Measurements from ENCODE around the gene MR1. TPM values are rescaled to one million over a fixed set of nuclear protein-coding genes. Genes with fewer than 3 reads are reported as not detected.

Gene MR1
- total RNA-seq, 4 donors from 2014 or later, result 11.9 to 39.3 (median 15.2) TPM

DNA sequence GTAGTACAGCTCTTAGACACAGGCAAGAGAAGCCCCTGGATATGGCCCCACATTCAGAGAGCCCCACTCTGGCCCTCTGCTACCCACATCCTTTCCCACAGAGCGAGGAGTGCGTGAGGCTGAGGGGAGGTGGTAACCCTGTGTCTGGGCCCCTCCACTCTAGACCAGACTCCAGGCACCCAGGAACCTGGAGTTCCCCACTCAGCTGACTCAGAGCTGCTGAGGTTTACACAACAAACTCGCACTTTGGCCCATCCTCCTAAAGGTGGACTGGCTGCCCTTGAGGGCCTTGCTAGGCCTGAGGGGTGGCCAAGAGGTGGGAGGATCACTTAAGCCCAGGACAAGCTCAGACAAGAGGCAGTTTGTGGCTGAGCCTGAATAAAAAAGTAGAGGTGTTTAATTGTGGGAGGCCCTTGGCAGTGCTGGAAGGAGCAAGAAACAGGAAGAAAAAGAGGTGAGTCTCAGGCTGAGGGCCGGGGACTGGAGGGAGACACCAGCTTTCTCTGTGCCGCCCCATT lies 10.7 kb downstream of the MR1 start:
- TF ChIP-seq, protein P1, sequence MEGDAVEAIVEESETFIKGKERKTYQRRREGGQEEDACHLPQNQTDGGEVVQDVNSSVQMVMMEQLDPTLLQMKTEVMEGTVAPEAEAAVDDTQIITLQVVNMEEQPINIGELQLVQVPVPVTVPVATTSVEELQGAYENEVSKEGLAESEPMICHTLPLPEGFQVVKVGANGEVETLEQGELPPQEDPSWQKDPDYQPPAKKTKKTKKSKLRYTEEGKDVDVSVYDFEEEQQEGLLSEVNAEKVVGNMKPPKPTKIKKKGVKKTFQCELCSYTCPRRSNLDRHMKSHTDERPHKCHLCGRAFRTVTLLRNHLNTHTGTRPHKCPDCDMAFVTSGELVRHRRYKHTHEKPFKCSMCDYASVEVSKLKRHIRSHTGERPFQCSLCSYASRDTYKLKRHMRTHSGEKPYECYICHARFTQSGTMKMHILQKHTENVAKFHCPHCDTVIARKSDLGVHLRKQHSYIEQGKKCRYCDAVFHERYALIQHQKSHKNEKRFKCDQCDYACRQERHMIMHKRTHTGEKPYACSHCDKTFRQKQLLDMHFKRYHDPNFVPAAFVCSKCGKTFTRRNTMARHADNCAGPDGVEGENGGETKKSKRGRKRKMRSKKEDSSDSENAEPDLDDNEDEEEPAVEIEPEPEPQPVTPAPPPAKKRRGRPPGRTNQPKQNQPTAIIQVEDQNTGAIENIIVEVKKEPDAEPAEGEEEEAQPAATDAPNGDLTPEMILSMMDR (IDR thresholded peaks at IDR 0.05; ENCODE audit: low read depth), result no peak

DNA sequence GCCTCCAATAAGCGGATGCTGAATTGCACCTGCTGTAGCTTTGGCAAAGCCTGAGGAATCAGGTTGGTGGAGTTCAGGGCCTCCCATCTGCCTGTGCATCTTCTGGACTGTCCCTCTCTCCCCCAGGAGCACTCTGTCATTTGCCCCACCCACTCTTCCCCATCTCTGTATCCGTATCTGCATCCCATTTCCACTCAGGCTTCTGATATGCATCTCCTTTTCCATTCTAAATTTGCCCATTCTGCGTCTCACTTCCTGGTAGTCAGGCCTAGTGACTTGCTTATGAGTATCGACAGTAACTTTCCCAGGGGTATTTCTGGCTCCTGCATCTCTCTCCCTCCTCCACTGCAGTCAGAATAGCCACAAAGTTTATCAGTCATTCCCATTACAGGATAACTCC lies 15.6 kb downstream of the MR1 start:
- TF ChIP-seq, protein P1 (IDR thresholded peaks at IDR 0.05; ENCODE audit: low read depth), result no peak

DNA sequence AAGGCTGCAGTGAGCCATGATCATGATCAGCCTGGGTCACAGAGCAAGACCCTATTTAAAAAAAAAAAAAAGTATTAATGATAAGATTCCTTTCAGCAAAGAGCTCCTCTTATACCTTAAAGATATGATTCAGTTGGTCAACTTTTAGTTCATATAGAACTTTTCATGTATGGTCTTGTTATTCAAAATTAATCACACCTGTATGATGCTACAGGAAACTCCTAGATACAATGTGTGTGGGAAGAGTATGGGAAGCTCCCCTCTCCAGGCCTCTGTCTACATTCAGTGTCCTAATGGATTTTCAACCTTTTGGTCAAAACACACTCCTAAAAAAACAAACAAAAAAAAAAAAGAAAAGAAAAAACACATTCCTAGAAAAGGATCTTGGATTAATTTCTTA lies 17.1 kb downstream of the MR1 start:
- TF ChIP-seq, protein P1 (IDR thresholded peaks at IDR 0.05; ENCODE audit: low read depth), result no peak

DNA sequence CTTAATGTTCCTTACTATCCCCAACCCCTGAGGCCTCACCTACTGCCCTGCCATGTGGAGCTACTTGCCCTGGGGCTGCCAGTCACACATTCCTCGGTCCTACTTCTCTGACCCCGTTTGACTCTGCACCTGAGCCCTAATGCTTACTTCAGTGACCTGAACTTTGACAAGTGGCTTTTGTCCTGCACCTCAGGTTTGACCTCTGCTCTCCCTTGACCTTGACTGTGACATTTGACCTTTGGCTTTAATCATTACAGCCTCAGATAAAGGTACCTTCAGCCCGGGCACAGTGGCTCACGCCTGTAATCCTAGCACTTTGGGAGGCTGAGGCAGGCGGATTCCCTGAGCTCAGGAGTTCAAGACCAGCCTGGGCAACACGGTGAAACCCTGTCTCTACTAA lies 22.8 kb downstream of the MR1 start:
- TF ChIP-seq, protein P1 (IDR thresholded peaks at IDR 0.05; ENCODE audit: low read depth), result no peak

DNA sequence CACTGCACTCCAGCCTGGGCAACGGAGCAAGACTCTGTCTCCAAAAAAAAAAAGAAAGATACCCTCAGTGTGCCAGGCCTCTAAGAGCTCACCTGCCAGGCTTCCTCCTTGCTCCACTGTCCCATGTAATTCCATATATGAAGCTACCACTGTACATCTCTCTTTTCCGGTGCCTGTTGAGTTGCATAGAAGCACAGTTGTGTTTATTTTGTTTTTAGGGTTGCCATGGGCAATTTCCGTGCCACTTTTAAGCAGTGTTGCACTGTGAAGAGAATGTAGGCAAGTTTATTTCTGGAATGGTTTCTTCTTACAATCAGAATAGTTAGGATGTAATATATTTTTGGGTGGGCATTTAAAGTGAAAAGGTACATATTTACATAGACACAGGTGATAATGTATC lies 23.3 kb downstream of the MR1 start:
- TF ChIP-seq, protein P1 (IDR thresholded peaks at IDR 0.05; ENCODE audit: low read depth), result no peak

DNA sequence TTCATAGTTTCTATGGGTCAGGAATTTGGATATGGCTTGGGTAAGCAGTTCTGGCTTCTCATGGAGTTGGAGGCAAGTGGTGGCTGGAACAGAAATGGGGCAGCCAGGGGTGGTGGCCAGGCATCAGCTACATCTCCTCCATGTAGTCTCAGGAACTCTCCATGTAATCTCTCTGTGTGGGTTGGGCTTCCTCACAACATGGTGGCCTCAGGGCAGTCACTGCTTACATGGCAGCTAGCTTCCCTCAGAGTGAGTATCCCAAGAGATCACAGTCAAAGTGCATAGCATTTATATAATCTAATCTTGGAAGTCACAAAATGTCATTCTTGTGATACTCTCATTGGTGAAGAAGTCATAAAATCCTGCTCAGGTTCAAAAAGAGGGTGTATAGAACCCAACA lies 25.7 kb downstream of the MR1 start:
- TF ChIP-seq, protein P1 (IDR thresholded peaks at IDR 0.05; ENCODE audit: low read depth), result no peak

DNA sequence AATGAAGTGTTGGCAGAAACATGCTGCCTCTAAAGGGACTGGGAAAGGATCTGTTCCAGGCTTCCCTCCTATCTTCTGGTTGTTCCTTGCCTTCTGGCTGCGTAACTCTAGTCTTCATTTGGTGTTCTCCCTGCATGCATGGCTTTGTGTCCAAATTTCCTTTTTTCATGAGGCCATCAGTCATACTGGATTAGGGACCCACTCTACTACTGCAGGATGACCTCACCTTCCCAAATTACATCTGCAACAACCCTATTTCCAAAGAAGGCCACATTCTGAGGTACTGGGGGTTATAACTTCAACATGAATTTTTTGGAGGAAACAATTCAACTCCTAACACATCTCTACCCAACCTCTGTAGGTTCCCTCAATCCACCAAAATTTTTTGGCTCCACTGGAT lies 26.3 kb downstream of the MR1 start:
- TF ChIP-seq, protein P1 (IDR thresholded peaks at IDR 0.05; ENCODE audit: low read depth), result no peak

Measured in subcutaneous adipose tissue (tissue), 4 donors.